K562 (cell line): Measurements from ENCODE around the gene FILIP1L. TPM values are rescaled to one million over a fixed set of nuclear protein-coding genes. Genes with fewer than 3 reads are reported as not detected.

Source experiments
- ATF7 ChIP-seq: fragments of 450-650 bp; IDR thresholded peaks from 2 replicates; pipeline ENCODE4 v1.7.1; 2014; ENCODE audit warnings: mild to moderate bottlenecking, moderate library complexity
- CEBPG ChIP-seq, 3 experiments: fragments of 200-800 bp in 1 of 3; sonication (Bioruptor generic) in 1 of 3; sonication (generic) in 1 of 3; formaldehyde crosslinking in 1 of 3; IDR thresholded peaks in 2 of 3; conservative IDR thresholded peaks in 1 of 3; 2 replicates each; pipeline versions ENCODE4 v1.6.1 to v1.8.0; 2016 to 2022; ENCODE audit warnings: missing compliant biosample characterization in 2 of 3, missing genetic modification characterization in 2 of 3, mild to moderate bottlenecking in 1 of 3, missing genetic modification reagents in 1 of 3
- CXXC5 ChIP-seq: fragments of 250-450 bp; sonication (Bioruptor Pico); IDR thresholded peaks from 2 replicates; pipeline ENCODE4 v1.8.0; 2022; ENCODE audit warnings: inconsistent platforms, mild to moderate bottlenecking, moderate library complexity
- GTF2E2 ChIP-seq: fragments of 200-800 bp; sonication (Bioruptor generic); IDR thresholded peaks from 2 replicates; pipeline ENCODE4 v1.6.1; 2016; ENCODE audit warnings: missing genetic modification characterization, missing compliant biosample characterization
- NFIC ChIP-seq: fragments of 450-650 bp; IDR thresholded peaks from 2 replicates; pipeline ENCODE4 v1.6.1; 2017; ENCODE audit warnings: mild to moderate bottlenecking, inconsistent platforms
- NFYB ChIP-seq: IDR thresholded peaks from 2 replicates; pipeline ENCODE4 v1.6.1; 2011; ENCODE audit warnings: mild to moderate bottlenecking, moderate library complexity; ENCODE audit not compliant: insufficient read length; ENCODE audit errors: extremely low read depth
- NR4A1 ChIP-seq, 2 experiments: fragments of 250-450 bp in 1 of 2; fragments of 450-650 bp in 1 of 2; sonication (Bioruptor Pico) in 1 of 2; IDR thresholded peaks; 2 replicates each; pipeline versions ENCODE4 v1.4.0 to v1.6.1; 2016 to 2020; ENCODE audit warnings: mild to moderate bottlenecking in 2 of 2, missing compliant biosample characterization in 1 of 2, missing genetic modification characterization in 1 of 2, moderate library complexity in 1 of 2
- PHF8 ChIP-seq: fragments of 200-600 bp; sonication (generic); IDR thresholded peaks from 2 replicates; pipeline ENCODE4 v1.6.1; 2012; ENCODE audit warnings: mixed run types, mild to moderate bottlenecking, inconsistent platforms, low read length, moderate library complexity, borderline replicate concordance
- PRMT5 ChIP-seq: sonication (generic); formaldehyde crosslinking; IDR thresholded peaks from 2 replicates; pipeline ENCODE4 v1.5.0; 2020; ENCODE audit warnings: missing genetic modification reagents
- RBBP5 ChIP-seq: fragments of 200-600 bp; sonication (generic); IDR thresholded peaks from 2 replicates; pipeline ENCODE4 v1.6.1; 2012; ENCODE audit warnings: borderline replicate concordance, mild to moderate bottlenecking, low read length, control low read depth, inconsistent platforms; ENCODE audit not compliant: insufficient read depth, poor library complexity, severe bottlenecking
- SAP30 ChIP-seq: fragments of 200-600 bp; sonication (generic); IDR thresholded peaks from 2 replicates; pipeline ENCODE4 v1.6.1; 2012; ENCODE audit warnings: borderline replicate concordance, low read depth, mild to moderate bottlenecking, moderate library complexity, low read length, control low read depth, inconsistent platforms; ENCODE audit not compliant: insufficient read depth, poor library complexity, severe bottlenecking
- SMAD4 ChIP-seq: fragments of 250-450 bp; sonication (Bioruptor Pico); conservative IDR thresholded peaks from 2 replicates; pipeline ENCODE4 v1.8.0; 2021; ENCODE audit warnings: inconsistent platforms, mild to moderate bottlenecking, moderate library complexity
- SMARCA4 ChIP-seq: fragments of 450-650 bp; IDR thresholded peaks from 2 replicates; pipeline ENCODE4 v1.6.1; 2016
- SMARCC2 ChIP-seq: fragments of 450-650 bp; IDR thresholded peaks from 2 replicates; pipeline ENCODE4 v1.6.1; 2017; ENCODE audit warnings: antibody characterized with exemption, moderate library complexity, mild to moderate bottlenecking, low read depth
- TGIF2 ChIP-seq: sonication (generic); formaldehyde crosslinking; IDR thresholded peaks from 2 replicates; pipeline ENCODE4 v1.8.1; 2022; ENCODE audit warnings: mild to moderate bottlenecking, missing genetic modification reagents, moderate library complexity
- THRA ChIP-seq: fragments of 450-650 bp; IDR thresholded peaks from 2 replicates; pipeline ENCODE4 v1.6.1; 2017; ENCODE audit warnings: mild to moderate bottlenecking, moderate library complexity
- TRIM28 ChIP-seq: fragments of 450-650 bp; IDR thresholded peaks from 2 replicates; pipeline ENCODE4 v1.6.1; 2017
- YY1 ChIP-seq, 3 experiments: IDR thresholded peaks; 2 replicates each; pipeline ENCODE4 v1.6.1; 2011; ENCODE audit warnings: low read length in 2 of 3, mild to moderate bottlenecking in 2 of 3, moderate library complexity in 2 of 3, borderline replicate concordance in 1 of 3, control low read depth in 1 of 3, low read depth in 1 of 3; ENCODE audit not compliant: insufficient read depth in 3 of 3, insufficient replicate concordance in 2 of 3, control insufficient read depth in 1 of 3, insufficient read length in 1 of 3; ENCODE audit errors: extremely low read depth in 1 of 3
- ZFPM2 ChIP-seq: fragments of 250-450 bp; sonication (Bioruptor Pico); IDR thresholded peaks from 2 replicates; pipeline ENCODE4 v1.5.1; 2022; ENCODE audit warnings: mild to moderate bottlenecking
- ZNF253 ChIP-seq: fragments of 250-450 bp; sonication (Bioruptor Pico); conservative IDR thresholded peaks from 2 replicates; pipeline ENCODE4 v1.6.1; 2021; ENCODE audit warnings: mild to moderate bottlenecking
- ZSCAN29 ChIP-seq: fragments of 450-650 bp; IDR thresholded peaks from 2 replicates; pipeline ENCODE4 v1.6.1; 2017
- polyA plus RNA-seq, 8 experiments: library from polyadenylated mRNA; depleted of rRNA in 4 of 8; stranded (reverse) in 5 of 8; unstranded in 3 of 8; fragments of >200 nt; fragmentation: Nextera tagmentation in 2 of 8; fragmentation: Illumina TruSeq in 1 of 8; extraction: Ambion mirVana in 2 of 8; extraction: Trizol in 1 of 8; gene quantifications; 2 replicates each; pipeline versions ENCODE4 v1.2.1 to v1.2.3, GENCODE V29; 2011 to 2014; ENCODE audit warnings: inconsistent platforms in 1 of 8, missing spikeins in 1 of 8
- total RNA-seq, 7 experiments: library from RNA; depleted of rRNA in 6 of 7; stranded (reverse); fragments of >200 nt in 6 of 7; fragmentation: Illumina TruSeq in 2 of 7; extraction: Trizol in 2 of 7; gene quantifications; 2 replicates each; pipeline versions ENCODE4 v1.2.1 to v1.2.3, GENCODE V29; 2011 to 2021; ENCODE audit warnings: low replicate concordance in 1 of 7
- TF ChIP-seq, protein P1 (sequence below): fragments of 200-800 bp; sonication (Bioruptor generic); IDR thresholded peaks from 2 replicates; pipeline ENCODE4 v1.6.1; 2017; ENCODE audit warnings: missing genetic modification characterization, missing compliant biosample characterization

FILIP1L gene
- total and polyA plus RNA-seq, 9 of the 15 experiments (the other 6 are each of a cell fraction or from before 2014, with no cell fraction given): 0.50 to 2.1 (median 1.1) TPM

DNA sequence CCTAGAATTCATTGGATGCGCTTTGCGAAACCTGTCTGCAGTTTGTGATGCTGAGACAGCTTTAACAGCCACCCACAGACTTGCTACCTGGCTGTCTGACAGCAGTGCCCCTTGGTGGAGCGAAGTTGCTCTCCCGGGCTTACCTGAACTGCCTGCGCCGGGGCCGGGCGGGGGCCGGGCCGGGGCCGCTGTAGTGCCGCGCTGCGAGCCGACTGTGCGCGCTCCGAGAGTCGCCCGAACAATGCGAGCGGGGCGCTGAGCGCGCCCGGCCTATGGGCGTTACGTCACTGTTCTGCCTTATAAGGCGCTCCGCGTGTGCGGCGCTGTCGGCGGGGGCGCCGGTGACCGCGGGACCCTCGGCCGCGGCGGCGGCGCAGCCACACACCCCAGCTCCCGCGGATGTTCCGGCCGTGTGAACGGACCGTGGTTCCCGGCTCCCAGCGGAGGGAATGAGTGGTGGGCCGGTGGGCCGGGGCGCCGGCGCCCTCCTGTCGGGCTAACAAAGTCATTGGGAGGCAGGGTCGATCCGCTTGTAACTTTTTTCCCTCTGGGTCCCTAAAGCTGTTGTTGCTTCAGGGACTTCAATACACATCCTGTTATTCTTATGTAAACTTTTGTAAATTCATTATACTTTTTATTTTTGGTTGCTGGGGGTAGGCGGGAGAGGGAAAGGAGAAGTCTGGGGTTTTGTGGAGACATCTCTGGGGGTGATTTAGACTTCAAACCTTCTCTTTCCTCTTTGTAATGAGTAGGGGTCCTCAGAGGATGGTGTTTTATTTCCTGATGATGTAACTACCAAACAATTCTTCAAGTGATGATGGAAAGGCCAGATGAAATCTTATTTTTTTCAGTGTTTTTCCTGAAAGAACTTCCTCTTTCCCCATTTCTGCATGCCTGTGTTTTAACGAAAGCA lies 238.1 kb downstream of the FILIP1L start (continued):
- no peak for TF ChIP-seq SAP30
- peak; percentile 66; the same call in 1 of the 2 replicates for TF ChIP-seq GTF2E2 (tag)
- no peak for TF ChIP-seq NR4A1 (CRISPR knock-in tag; IDR thresholded peaks at IDR 0.05)
- TF ChIP-seq NR4A1 (tag; IDR thresholded peaks at IDR 0.05): no peak
- TF ChIP-seq ATF7: peak; percentile 97
- TF ChIP-seq CXXC5 (CRISPR knock-in tag): peak; percentile 84
- TF ChIP-seq NFIC: no peak
- TF ChIP-seq ZNF253 (CRISPR knock-in tag): no peak
- TF ChIP-seq, protein P1, sequence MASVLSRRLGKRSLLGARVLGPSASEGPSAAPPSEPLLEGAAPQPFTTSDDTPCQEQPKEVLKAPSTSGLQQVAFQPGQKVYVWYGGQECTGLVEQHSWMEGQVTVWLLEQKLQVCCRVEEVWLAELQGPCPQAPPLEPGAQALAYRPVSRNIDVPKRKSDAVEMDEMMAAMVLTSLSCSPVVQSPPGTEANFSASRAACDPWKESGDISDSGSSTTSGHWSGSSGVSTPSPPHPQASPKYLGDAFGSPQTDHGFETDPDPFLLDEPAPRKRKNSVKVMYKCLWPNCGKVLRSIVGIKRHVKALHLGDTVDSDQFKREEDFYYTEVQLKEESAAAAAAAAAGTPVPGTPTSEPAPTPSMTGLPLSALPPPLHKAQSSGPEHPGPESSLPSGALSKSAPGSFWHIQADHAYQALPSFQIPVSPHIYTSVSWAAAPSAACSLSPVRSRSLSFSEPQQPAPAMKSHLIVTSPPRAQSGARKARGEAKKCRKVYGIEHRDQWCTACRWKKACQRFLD: no peak
- peak in 2 of 3 experiments; percentile 23 to 29 for TF ChIP-seq YY1 (IDR thresholded peaks at IDR 0.05; ENCODE audit: borderline replicate concordance in 1 of 3, control insufficient read depth in 1 of 3, extremely low read depth in 1 of 3, insufficient read depth in 3 of 3, insufficient read length in 1 of 3, insufficient replicate concordance in 2 of 3, low read depth in 1 of 3, low read length in 2 of 3)
- TF ChIP-seq THRA: no peak
- TF ChIP-seq SMAD4 (CRISPR knock-in tag): 0 out of 2 replicates have a peak, but pooled peaks have one; percentile 54
- no peak for TF ChIP-seq NFYB
- TF ChIP-seq SMARCC2: peak; percentile 25; the same call in 1 of the 2 replicates
- TF ChIP-seq ZSCAN29: 0 out of 2 replicates have a peak, but pooled peaks have one; percentile 4
- peak; percentile 67; the same call in 1 of the 2 replicates for TF ChIP-seq PHF8
- no peak for TF ChIP-seq PRMT5 (CRISPR knock-in tag)
- no peak for TF ChIP-seq ZFPM2 (CRISPR knock-in tag)
- TF ChIP-seq RBBP5: peak; percentile 82
- peak; percentile 48; the same call in 1 of the 2 replicates for TF ChIP-seq CEBPG (CRISPR knock-in tag; IDR thresholded peaks at IDR 0.05)
- TF ChIP-seq CEBPG (tag; conservative IDR thresholded peaks at IDR 0.05 in 1 of 2, IDR thresholded peaks at IDR 0.05 in 1 of 2): peak; percentile 57 to 64
- no peak for TF ChIP-seq TRIM28
- TF ChIP-seq TGIF2 (CRISPR knock-in tag): no peak
- peak; percentile 43; the same call in 1 of the 2 replicates for TF ChIP-seq SMARCA4
